AG08395 (cell line): ENCODE measurements around the gene SOX6.
"Not testable (repeated sequence)": the region's sequence is repeated elsewhere in the genome, so short reads cannot be mapped to it uniquely, and the experiment has no call there.

Experiments
- DNase-seq: peaks from one replicate; pipeline ENCODE4 v3.0.0; 2012; ENCODE audit warnings: mixed read lengths, low spot score

Gene SOX6

DNA sequence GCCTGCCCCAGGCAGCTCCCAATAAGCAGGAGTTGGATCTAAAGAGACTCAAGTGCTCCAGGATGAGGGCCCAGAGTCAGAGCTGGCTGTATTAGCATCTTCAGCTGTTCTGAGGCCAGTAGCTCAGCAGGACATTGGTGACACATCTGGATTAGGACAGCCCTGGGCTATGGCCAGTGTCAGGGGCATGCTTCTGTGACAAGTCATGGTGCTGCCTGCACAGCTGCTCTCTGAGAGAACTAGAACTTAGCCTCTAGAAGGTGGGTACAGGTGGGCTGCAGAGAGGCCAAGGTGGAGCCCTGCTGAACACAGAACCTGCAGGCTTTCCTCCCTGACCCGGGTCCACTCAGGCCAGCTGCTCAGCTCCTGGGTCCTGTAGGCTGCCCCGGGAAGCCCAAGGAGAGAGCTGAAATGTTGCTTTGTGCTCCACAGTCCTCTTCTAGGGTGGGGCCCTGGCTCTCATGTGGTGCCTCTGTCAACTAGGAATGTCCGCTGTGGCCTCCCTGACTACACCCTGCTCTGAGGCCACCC is 426.9 kb downstream of the SOX6 start:
- DNase-seq: no peak

DNA sequence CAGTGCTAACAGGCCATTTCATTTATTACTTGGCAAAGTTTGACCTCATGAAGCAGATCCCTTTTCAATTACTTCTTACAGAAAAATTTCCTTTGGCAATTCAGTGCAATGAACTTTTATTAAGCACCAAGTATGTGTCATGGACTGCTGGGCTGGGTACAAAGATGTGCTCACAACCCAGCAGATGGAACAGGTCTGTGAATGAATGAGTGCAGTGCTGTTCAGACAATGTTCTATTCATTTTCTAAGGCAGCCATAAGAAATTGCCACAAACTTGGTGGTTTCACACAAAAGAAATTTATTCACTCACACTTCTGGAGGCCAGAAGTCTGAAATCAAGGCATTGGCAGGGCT is 428.5 kb downstream of the SOX6 start:
- no peak for DNase-seq

- no peak for DNase-seq
Measured at GRCh38 chr11:15927196-15927863, 429.0 kb downstream of the SOX6 start.

DNA sequence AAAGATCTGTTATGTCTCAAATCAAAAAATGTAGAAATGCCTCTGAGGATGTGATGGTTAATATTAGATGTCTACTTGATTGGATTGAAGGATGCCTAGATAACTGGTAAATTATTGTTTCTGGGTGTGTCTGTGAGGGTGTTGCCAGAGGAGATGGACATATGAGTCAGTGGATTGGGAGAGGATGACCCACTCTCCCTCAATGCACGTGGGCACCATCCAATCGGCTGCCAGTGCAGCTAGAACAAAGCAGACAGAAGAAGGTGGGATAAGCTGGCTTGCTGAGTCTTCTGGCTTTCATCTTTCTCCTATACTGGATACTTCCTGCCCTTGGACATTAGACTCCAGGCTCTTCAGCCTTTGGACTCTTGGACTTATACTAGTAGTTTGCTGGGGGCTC is 430.3 kb downstream of the SOX6 start:
- DNase-seq: no peak

DNA sequence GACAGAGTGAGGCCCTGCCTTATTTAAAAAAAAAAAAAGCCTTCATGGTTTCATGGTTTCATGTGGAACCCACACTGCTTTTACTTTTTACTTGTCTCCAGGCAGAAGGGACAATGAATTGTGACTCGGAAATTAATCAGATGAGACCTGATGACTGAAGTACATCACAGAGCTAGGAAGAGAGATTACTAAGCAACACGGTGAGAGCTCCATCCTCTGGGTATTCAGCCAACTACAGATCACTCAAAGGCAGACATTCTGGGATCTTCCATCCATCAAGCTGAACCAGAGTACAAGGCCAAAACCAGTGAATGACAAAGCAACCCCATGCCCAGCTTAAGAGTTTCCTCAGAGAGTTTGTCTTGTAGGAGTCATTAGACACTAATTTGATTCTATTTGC is 433.2 kb downstream of the SOX6 start:
- no peak for DNase-seq

- DNase-seq: not testable (repeated sequence)
Measured at GRCh38 chr11:15922745-15923144, 433.6 kb downstream of the SOX6 start.

- DNase-seq: no peak
Measured at GRCh38 chr11:15920856-15921629, 435.3 kb downstream of the SOX6 start.

DNA sequence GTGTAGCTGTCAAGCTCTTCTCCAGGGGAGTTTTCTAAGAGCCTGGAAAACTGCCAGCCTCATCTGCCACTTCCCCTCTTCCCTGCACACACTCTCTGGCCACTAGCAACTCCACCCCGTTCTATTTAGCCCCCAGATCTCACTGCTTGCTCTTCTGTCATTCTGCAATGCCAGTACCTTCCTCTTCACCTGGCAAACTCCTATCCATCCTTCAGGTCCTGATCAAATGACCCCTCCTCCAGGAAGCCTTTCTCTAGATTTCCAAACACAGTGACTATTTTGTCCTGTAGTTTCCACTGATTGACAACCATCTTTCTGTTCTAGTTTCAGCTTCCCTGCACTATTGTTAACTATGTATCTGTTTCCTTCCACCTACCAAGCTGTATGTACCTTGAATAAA is 437.7 kb downstream of the SOX6 start:
- no peak for DNase-seq

GRCh38 chr11:15918212-15918611 is 438.1 kb downstream of the SOX6 start:
- DNase-seq: no peak
